PC-3 (cell line): Measurements from ENCODE around the gene NUDT22.

Source experiments
- EZH2 ChIP-seq: fragments of 300-600 bp; sonication (generic); IDR thresholded peaks from one replicate; pipeline ENCODE4 v1.6.1; 2017; ENCODE audit warnings: antibody characterized with exemption, mild to moderate bottlenecking, low read length; ENCODE audit not compliant: unreplicated experiment
- TF ChIP-seq, protein P1 (sequence below): fragments of 300-600 bp; sonication (generic); conservative IDR thresholded peaks from 2 replicates; pipeline ENCODE4 v1.5.1; 2017; ENCODE audit warnings: antibody characterized with exemption, low read depth, mild to moderate bottlenecking, low read length

DNA sequence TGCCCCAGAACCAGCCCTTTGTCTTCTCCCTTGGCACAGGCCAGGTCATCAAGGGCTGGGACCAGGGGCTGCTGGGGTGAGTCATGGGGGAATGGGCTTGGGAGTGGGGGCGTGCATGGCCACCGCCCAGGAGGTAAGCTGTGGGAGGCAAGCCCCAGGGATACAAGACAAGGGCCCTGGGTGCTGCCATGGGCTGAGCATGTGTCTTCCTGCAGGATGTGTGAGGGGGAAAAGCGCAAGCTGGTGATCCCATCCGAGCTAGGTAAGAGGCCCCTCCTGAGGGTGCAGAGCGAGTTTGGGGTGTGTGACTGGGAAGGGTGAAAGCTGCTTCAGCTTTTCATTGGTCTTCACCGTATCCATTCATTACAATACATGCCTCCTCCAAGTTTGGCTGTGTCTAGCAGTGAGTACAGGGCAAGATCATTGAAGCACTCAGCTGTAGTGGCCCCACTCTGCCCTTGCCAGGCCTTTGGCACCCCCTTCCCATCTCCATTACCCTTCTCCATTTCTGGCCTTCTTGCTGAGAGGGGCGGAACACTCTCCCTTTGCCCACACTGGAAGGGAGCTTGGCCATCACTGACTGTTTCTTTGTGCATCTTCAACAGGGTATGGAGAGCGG lies 17.3 kb downstream of the NUDT22 start:
- TF ChIP-seq, protein P1, sequence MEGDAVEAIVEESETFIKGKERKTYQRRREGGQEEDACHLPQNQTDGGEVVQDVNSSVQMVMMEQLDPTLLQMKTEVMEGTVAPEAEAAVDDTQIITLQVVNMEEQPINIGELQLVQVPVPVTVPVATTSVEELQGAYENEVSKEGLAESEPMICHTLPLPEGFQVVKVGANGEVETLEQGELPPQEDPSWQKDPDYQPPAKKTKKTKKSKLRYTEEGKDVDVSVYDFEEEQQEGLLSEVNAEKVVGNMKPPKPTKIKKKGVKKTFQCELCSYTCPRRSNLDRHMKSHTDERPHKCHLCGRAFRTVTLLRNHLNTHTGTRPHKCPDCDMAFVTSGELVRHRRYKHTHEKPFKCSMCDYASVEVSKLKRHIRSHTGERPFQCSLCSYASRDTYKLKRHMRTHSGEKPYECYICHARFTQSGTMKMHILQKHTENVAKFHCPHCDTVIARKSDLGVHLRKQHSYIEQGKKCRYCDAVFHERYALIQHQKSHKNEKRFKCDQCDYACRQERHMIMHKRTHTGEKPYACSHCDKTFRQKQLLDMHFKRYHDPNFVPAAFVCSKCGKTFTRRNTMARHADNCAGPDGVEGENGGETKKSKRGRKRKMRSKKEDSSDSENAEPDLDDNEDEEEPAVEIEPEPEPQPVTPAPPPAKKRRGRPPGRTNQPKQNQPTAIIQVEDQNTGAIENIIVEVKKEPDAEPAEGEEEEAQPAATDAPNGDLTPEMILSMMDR = no peak
- no peak for TF ChIP-seq EZH2
